Ovary (tissue), 9 donors: ENCODE measurements around the gene TEX51. TPM values are rescaled to one million over a fixed set of nuclear protein-coding genes. Genes with fewer than 3 reads are reported as not detected.

Experiments
- DNase-seq, 5 donors: peaks; one replicate each; pipeline ENCODE4 v3.0.0-alpha.2; 2019 to 2020
- H3K27ac ChIP-seq, 2 donors: fragments of 200-600 bp; one replicate each; pipeline versions ENCODE4 v1.5.1 to v1.8.0; 2019 to 2022
- H3K27me3 ChIP-seq: fragments of 200-600 bp; one replicate; pipeline ENCODE4 v1.8.0; 2022
- H3K36me3 ChIP-seq: fragments of 200-600 bp; sonication (generic); one replicate; pipeline ENCODE4 v1.5.1; 2019
- H3K4me1 ChIP-seq: one replicate; pipeline ENCODE4 v1.8.1; 2013; ENCODE audit warnings: mild to moderate bottlenecking, moderate library complexity; ENCODE audit not compliant: insufficient read depth
- H3K4me3 ChIP-seq: fragments of 200-600 bp; sonication (generic); one replicate; pipeline ENCODE4 v1.5.1; 2017
- H3K9me3 ChIP-seq, 2 donors: fragments of 200-600 bp in 1 of 2; sonication (generic) in 1 of 2; one replicate each; pipeline versions ENCODE4 v1.5.1 to v1.8.1; 2013 to 2019; ENCODE audit warnings: mild to moderate bottlenecking in 1 of 2, moderate library complexity in 1 of 2
- EP300 ChIP-seq: sonication (generic); formaldehyde crosslinking; IDR thresholded peaks from one replicate; pipeline ENCODE4 v1.6.1; 2017; ENCODE audit warnings: antibody characterized with exemption
- POLR2A ChIP-seq: fragments of 450-650 bp; IDR thresholded peaks from one replicate; pipeline ENCODE4 v1.6.1; 2017; ENCODE audit warnings: antibody characterized with exemption, mild to moderate bottlenecking, moderate library complexity
- WGBS, 3 donors: extraction: QIAGEN DNeasy Blood & Tissue Kit in 1 of 3; methylation state at CpG; one replicate each; pipeline versions ENCODE4 v1.1.5 to v1.1.7; 2013 to 2017; 5-methylcytosine and 5-hydroxymethylcytosine counted together
- intact Hi-C, 4 donors: fragments of 100-400 bp; cut with DNase I; formaldehyde crosslinking; loops; one replicate each; pipeline versions ENCODE4 v1.11.0 to v1.15.1; 2022 to 2023
- polyA plus RNA-seq, 2 donors: library from polyadenylated mRNA; stranded (reverse); fragments of 200-250 nt in 1 of 2; fragments of 350-450 nt in 1 of 2; fragmentation: Illumina TruSeq in 1 of 2; extraction: RNeasy Lipid Tissue Mini Kit (QIAGEN cat#74804) in 1 of 2; gene quantifications; one replicate each; pipeline ENCODE4 v1.2.3, GENCODE V29; 2013 to 2014
- total RNA-seq, 7 donors: library from RNA; depleted of rRNA in 2 of 7; stranded (reverse); fragments of >200 nt in 2 of 7; fragmentation: NEBNext Ultra II Directional in 3 of 7; extraction: Animal tissue kit (Norgen Biotek cat#: 25700) in 3 of 7; gene quantifications; one replicate each; pipeline versions ENCODE4 v1.1.0 to v1.2.4, GENCODE V29; 2016 to 2023
- TF ChIP-seq, protein P1 (sequence below), 3 donors: fragments of 450-650 bp in 2 of 3; fragments of 200-600 bp in 1 of 3; IDR thresholded peaks; one replicate each; pipeline versions ENCODE4 v1.5.1 to v1.8.0; 2016 to 2022; ENCODE audit warnings: antibody characterized with exemption in 3 of 3, mild to moderate bottlenecking in 1 of 3
- donor health status: DM: no; HTN: no; CAD: no; lungs with moderate emphysema.
- donor health status: DM: no; HTN: no; CAD: no.
- donor health status: Bipolar disorder and iron deficiency.
- donor health status: DM: yes; HTN: yes; CAD: no.
- donor health status: DM: no; HTN: no; CAD: no.
- donor health status: DM: yes; HTN: yes; CAD: no.

TEX51 gene
- total and polyA plus RNA-seq, 9 donors = not detected

DNA sequence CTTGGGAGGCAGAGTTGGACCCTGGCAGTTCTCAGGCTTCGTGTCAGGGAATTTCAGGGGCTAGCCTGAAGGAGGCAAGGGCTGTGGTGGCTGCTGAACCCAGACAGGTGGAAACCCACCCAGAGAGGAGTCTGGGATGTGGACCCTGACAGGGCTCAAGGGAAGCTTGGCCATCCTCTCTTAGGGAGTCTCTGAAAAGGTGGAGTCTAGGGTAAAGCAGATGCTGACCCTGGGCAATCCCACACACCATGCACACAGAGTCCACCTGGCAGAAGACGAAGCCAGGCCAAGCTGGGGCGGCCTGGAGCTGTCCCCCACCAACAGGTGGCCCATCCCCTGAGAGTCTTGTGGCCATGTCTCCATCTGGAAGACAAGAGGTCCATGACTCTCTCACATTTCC, 41.2 kb upstream of the TEX51 start:
- Histone ChIP-seq H3K4me3 (no peak overlapping the region), H3K36me3 (no peaks in the 10 kb centered on the region), H3K4me1 (no peaks in the 10 kb centered on the region), H3K27me3 (no peaks in the 10 kb centered on the region), H3K27ac (no peak overlapping the region), H3K9me3 (no peaks in the 10 kb centered on the region)
- TF ChIP-seq, protein P1, sequence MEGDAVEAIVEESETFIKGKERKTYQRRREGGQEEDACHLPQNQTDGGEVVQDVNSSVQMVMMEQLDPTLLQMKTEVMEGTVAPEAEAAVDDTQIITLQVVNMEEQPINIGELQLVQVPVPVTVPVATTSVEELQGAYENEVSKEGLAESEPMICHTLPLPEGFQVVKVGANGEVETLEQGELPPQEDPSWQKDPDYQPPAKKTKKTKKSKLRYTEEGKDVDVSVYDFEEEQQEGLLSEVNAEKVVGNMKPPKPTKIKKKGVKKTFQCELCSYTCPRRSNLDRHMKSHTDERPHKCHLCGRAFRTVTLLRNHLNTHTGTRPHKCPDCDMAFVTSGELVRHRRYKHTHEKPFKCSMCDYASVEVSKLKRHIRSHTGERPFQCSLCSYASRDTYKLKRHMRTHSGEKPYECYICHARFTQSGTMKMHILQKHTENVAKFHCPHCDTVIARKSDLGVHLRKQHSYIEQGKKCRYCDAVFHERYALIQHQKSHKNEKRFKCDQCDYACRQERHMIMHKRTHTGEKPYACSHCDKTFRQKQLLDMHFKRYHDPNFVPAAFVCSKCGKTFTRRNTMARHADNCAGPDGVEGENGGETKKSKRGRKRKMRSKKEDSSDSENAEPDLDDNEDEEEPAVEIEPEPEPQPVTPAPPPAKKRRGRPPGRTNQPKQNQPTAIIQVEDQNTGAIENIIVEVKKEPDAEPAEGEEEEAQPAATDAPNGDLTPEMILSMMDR (IDR thresholded peaks at IDR 0.05) = no peak
- TF ChIP-seq EP300 (no peak), POLR2A (no peak)
- DNase-seq = no peak
- intact Hi-C loops = no loop called here
- WGBS, 3 donors = 78 to 90% (median 81%) methylated on average over 3 of the region's 3 CpGs

GRCh38 chr2:126858013-126858412, 40.7 kb upstream of the TEX51 start:
- Histone ChIP-seq H3K4me3 (no peak overlapping the region), H3K9me3 (no peaks in the 10 kb centered on the region), H3K4me1 (no peaks in the 10 kb centered on the region), H3K27ac (no peak overlapping the region), H3K27me3 (no peaks in the 10 kb centered on the region), H3K36me3 (no peaks in the 10 kb centered on the region)
- DNase-seq = no peak
- TF ChIP-seq, protein P1 (IDR thresholded peaks at IDR 0.05) = no peak
- TF ChIP-seq EP300 = no peak
- no peak for TF ChIP-seq POLR2A
- intact Hi-C loops = no loop called here
- 65 to 73% (median 70%) methylated on average over 4 of the region's 4 CpGs for WGBS, 3 donors

GRCh38 chr2:126858436-126858835, 40.3 kb upstream of the TEX51 start:
- Histone ChIP-seq H3K27me3 (no peaks in the 10 kb centered on the region), H3K27ac (no peak overlapping the region), H3K4me1 (no peaks in the 10 kb centered on the region), H3K9me3 (no peaks in the 10 kb centered on the region), H3K4me3 (no peak overlapping the region), H3K36me3 (no peaks in the 10 kb centered on the region)
- TF ChIP-seq EP300 (no peak), POLR2A (no peak)
- TF ChIP-seq, protein P1 (IDR thresholded peaks at IDR 0.05) = no peak
- 31 to 49% (median 44%) methylated on average over 3 of the region's 3 CpGs for WGBS, 3 donors
- intact Hi-C loops = no loop called here
- DNase-seq = no peak

GRCh38 chr2:126858991-126859390, 39.7 kb upstream of the TEX51 start:
- H3K36me3 ChIP-seq = no peaks in the 10 kb centered on the region
- intact Hi-C loops = no loop called here
- no peaks in the 10 kb centered on the region for H3K4me1 ChIP-seq
- H3K27ac ChIP-seq = no peak overlapping the region
- H3K9me3 ChIP-seq = no peaks in the 10 kb centered on the region
- DNase-seq = no peak
- H3K4me3 ChIP-seq = no peak overlapping the region
- no peaks in the 10 kb centered on the region for H3K27me3 ChIP-seq
- no peak for TF ChIP-seq POLR2A
- TF ChIP-seq, protein P1 (IDR thresholded peaks at IDR 0.05) = no peak
- TF ChIP-seq EP300 = no peak
- WGBS, 3 donors = 46 to 61% (median 61%) methylated on average over 5 of the region's 5 CpGs

DNA sequence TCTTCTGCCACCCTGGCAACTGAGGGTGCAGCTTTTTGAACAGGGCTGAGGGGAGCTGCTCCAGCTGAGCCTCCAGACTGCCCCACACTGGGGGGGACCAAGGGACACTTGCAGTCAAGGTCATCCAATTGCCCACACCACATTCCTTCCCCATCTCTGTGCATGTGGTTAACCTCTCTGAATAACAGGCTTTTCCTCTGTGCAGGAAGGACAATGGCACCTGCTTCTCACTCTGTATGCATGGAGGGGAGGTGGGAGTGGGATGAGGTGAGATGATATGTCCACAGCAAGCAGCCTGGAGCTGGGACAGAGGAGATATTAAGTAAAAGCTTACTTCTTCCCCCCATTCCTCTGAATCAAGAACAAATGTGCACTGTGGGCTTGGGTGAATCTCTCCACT, 39.1 kb upstream of the TEX51 start:
- Histone ChIP-seq H3K27me3 (no peaks in the 10 kb centered on the region), H3K4me1 (no peaks in the 10 kb centered on the region), H3K36me3 (no peaks in the 10 kb centered on the region), H3K27ac (no peak overlapping the region), H3K9me3 (no peaks in the 10 kb centered on the region), H3K4me3 (no peak overlapping the region)
- TF ChIP-seq EP300 (no peak), POLR2A (no peak)
- TF ChIP-seq, protein P1 (IDR thresholded peaks at IDR 0.05) = no peak
- intact Hi-C loops = no loop called here
- no peak for DNase-seq
